ENCODE measurements around the gene TUBGCP2.

Gene TUBGCP2

GRCh38 chr10:133343558-133343957, 34.9 kb upstream of the TUBGCP2 start:
- no peak for DNase-seq (ENCODE audit: low read depth in 2 of 2)

GRCh38 chr10:133342942-133343341, 34.3 kb upstream of the TUBGCP2 start:
- DNase-seq (ENCODE audit: low read depth in 2 of 2), result no peak

- no peak for DNase-seq (ENCODE audit: low read depth in 2 of 2)
These were observed 33.3 kb upstream of the TUBGCP2 start for GRCh38 chr10:133341983-133342382.

- no peak for DNase-seq (ENCODE audit: low read depth in 2 of 2)
These were observed 31.2 kb upstream of the TUBGCP2 start for GRCh38 chr10:133339708-133340380.

- DNase-seq (ENCODE audit: low read depth in 2 of 2), result no peak
These were observed 29.7 kb upstream of the TUBGCP2 start for GRCh38 chr10:133338080-133339071.

GRCh38 chr10:133337370-133337725, 28.7 kb upstream of the TUBGCP2 start:
- no peak for DNase-seq (ENCODE audit: low read depth in 2 of 2)

GRCh38 chr10:133336577-133337369, 28.1 kb upstream of the TUBGCP2 start, which contains the start of gene CALY:
TSS of gene CALY (minus strand) at chr10:133336896. CDS start at chr10:133328989, 7,907 bp downstream.
- peak; percentile 48 to 53 for DNase-seq (ENCODE audit: low read depth in 2 of 2)

- no peak for DNase-seq (ENCODE audit: low read depth in 2 of 2)
These were observed 27.5 kb upstream of the TUBGCP2 start for GRCh38 chr10:133336118-133336576.

- peak; percentile 64 to 67 for DNase-seq (ENCODE audit: low read depth in 2 of 2)
These were observed 26.8 kb upstream of the TUBGCP2 start for GRCh38 chr10:133335246-133336117.

GRCh38 chr10:133334503-133335245, 26.0 kb upstream of the TUBGCP2 start:
- DNase-seq (ENCODE audit: low read depth in 2 of 2), result no peak

- DNase-seq (ENCODE audit: low read depth in 2 of 2), result no peak
These were observed 24.4 kb upstream of the TUBGCP2 start for GRCh38 chr10:133332936-133333699.

- DNase-seq (ENCODE audit: low read depth in 2 of 2), result peak; percentile 86 to 89
These were observed 21.0 kb upstream of the TUBGCP2 start for GRCh38 chr10:133329491-133330202.

GRCh38 chr10:133328358-133329343, 20.0 kb upstream of the TUBGCP2 start:
- no peak for DNase-seq (ENCODE audit: low read depth in 2 of 2)

- no peak for DNase-seq (ENCODE audit: low read depth in 2 of 2)
These were observed 19.1 kb upstream of the TUBGCP2 start for GRCh38 chr10:133327651-133328357.

- no peak for DNase-seq (ENCODE audit: low read depth in 2 of 2)
These were observed 18.3 kb upstream of the TUBGCP2 start for GRCh38 chr10:133326745-133327650.

GRCh38 chr10:133326223-133326551, 17.5 kb upstream of the TUBGCP2 start:
- DNase-seq (ENCODE audit: low read depth in 2 of 2), result no peak
